Measurements from ENCODE around the gene SMAD7.
"Not testable (repeated sequence)": the region's sequence is repeated elsewhere in the genome, so short reads cannot be mapped to it uniquely, and the experiment has no call there.

Gene SMAD7

DNA sequence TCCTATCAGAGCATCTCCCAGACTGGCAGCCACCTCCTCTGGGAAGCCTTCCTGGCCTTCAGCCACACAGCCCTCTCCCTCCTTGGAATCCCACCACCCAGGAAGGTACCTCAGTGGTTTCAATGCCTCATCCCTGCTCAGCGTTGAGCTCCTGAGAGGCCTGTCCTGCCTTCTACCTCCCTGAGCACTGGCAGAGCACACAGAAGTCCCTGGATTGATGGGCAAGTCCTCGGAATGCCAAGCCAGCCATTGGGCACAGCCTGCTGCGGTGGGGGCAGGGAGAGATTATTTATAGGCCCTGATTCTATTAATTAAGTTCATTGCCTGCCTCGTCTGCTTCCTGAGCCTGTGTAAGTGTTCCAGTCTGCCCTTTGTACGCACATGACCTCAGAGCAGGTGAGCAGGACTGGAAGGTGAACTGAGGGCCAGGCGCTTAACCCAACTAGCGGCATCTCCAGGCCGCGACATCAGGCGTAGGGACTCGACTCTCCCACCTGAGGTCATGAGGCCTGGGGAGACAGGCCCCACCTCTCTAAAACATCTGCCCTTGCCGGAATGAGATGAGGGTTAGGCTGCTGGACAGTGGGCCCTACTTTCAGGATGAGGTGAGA, 63.4 kb downstream of the SMAD7 start:
- in situ Hi-C loops (cut with HindIII; ENCODE audit: low sequenced_read_pairs), result no loop called here

DNA sequence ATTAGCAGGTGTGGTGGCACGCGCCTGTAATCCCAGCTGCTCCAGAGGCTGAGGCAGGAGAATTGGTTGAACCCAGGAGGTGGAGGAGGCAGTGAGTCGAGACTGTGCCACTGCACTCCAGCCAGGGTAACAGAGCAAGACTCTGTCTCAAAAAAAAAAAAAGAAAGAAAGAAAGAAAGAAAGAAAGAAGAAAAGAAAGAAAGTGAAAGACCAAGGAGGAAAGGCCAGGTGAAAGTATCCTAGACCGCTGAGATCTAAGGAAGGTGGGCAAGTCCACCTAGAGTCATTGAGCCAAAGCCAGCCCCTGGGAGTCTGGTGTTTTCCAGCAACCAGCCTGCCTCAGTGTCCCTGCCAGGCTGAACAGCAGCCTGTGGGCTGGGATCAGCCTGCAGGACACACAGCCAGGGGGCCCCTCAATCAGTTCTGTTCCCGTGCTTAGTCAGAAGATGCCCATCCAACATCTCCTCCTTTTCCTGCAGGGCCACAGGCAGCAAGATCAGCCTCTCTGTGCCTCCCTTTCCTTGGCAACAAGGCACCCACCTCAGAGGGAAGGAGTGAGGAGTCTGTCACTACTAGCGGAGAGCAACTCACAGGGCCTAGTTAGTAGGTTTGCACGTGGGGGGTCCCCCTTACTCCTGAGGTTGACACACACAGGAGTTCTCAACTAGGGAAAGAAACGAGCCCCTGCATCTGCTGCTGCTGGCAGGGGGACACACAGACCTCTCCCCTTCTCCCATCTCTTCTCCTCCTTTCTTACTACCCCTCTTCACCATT, 64.1 kb downstream of the SMAD7 start:
- in situ Hi-C loops (cut with HindIII; ENCODE audit: low sequenced_read_pairs), result no loop called here

DNA sequence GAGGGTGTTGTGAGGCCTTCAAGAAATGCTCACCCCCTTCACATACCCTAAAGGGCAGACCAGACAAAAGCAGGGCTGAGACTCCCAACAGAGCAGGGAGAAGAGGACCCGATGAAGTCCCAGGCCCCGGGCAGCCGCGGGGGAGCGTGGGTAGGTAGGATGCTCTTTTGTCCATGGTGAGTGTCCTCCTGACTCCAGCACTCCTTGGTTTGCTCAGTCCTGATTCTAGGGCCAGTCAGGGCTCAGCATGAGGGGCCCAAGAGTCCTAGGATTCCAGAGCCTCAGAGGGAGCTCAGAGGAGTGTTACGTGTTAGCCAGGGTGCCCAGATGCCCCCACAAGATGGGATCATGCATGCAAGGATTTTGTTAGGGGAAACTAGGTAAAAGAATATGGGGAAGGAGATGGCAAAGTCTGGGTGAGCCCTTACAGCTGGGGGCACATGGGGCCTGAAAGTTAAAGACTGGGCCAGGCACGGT, 64.8 kb downstream of the SMAD7 start:
- in situ Hi-C loops (cut with HindIII; ENCODE audit: low sequenced_read_pairs), result no loop called here

DNA sequence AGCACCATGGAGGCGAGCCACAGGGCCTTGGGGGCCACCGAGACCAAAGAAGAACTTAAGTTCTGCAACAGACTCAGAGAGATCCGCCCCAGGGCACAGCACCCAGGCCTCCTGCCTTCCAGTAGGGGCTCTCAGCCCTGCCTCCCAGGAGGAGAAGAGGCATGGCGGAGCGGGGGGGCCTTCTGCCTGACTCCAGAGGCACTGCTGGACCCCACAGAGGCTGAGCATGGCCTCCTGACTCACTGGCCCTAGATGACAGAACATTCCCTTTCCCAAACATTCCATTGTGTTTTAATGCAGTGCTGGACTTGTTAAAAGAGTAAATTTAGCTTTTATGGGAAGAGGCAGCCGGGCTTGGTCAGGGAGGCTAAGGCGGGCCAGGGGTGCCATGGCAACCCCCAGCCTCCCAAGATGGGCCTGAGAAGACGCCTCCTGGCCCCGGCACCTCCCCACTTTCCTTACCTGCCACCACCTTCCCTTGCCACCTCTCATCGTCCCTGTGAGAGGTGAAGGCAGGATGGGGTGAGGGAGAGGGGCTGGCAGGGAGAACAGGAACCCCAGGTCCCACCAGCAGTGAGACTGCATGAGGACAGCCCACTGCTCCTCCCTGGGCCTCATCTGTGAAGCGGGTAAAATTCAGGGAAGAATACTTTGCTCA, 65.4 kb downstream of the SMAD7 start:
- in situ Hi-C loops (cut with HindIII; ENCODE audit: low sequenced_read_pairs), result no loop called here

DNA sequence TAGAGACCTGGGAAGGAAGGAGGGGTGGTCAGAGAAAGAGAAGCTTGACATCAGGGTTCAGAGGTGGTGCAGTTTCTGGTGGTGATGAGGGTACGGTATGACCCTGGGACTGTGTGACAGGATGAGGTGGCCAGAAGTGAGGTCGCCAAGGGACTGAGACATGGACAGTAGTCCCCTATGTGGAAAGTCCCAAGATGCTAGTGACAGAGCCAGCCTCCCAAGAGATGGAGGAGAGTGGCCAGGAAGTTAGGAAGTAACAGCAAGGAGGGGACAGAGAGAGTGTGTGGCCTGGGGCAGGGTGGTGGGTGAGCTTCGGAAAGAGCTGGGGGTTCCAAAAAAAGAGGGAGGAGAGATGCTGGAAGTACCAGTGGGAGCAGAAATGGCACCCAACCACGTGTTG, 66.0 kb downstream of the SMAD7 start:
- in situ Hi-C loops (cut with HindIII; ENCODE audit: low sequenced_read_pairs), result no loop called here

DNA sequence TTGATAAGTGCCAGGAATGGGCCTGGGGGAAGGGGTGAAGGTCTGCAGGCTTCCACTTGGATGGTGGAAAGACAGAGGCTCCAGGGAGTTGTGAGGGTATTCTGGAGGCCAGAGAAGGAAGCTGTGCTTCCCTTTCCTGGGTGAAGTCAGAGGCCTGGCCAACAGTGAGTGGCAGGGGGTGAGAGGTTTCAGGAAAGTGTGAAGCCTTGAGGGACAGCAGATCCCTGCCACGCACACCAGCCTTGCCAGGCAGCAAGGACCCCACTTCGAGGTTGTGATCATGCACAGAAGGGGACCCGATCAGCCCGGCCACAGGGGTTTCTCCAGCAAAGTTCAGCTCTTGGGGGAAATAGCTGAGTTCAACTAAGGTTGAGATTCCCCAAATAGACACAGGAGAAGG, 66.5 kb downstream of the SMAD7 start:
- in situ Hi-C loops (cut with HindIII; ENCODE audit: low sequenced_read_pairs), result no loop called here

DNA sequence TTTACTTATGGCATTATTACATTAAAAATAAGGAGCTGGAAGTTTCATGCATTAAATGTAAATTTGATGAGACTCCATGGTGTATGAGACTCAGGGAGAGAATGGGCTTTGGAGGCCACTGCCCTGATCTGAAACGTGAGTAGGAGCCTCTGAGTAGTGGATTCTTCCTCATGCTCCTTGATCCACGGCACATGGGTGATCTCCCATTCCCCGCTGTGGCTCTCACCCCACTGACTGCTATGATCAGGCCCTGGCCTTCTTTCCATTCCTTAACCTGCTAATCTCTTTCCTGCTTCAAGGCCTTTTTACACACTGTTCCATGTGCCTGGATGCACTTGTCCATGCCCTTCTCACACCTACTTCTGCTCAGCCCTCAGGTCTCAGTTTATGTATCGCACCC, 68.4 kb downstream of the SMAD7 start:
- in situ Hi-C loops (cut with HindIII; ENCODE audit: low sequenced_read_pairs), result no loop called here

DNA sequence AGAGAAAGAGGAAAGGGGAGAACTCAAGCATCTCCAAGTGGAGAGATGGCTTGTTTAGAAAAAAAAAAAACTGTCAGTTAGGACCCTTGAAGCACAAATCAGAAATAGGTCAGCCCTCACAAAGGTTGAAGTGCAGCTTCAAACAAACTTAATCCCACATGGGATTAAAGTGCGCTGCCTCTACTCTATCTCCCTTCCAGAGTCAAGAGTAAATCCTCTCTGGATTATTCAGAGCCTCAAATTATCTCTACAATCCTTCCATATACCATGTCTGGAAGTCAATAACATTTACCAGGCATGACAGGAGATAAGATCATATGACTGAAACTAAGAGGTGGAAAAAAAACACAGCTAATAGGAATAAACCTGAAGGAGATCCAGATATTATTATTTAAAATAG, 69.8 kb downstream of the SMAD7 start:
- in situ Hi-C loops (cut with HindIII; ENCODE audit: low sequenced_read_pairs), result no loop called here

DNA sequence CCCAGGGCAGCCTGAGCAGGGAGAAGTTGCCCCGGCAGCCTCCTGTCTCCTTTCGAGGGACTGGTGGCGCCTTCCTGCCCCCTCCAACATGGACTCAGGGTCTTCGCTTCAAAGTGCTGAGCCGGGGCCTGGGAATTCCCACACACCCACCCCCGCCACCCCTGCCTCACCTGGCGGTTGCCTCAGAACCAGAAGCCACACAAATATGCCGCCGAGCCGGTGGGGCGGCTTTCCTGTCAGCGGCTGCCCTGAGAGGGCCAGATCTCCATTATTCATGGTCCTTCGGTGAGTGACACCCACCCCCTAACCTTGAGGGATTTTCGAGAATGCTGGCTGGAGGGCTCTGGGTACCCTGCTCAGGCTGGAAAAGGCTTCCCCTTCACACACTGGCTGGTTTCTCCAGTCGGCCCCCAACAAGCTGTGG, 71.7 kb downstream of the SMAD7 start:
- in situ Hi-C loops (cut with HindIII; ENCODE audit: low sequenced_read_pairs), result loop anchor here (5.0 kb wide), 1 partner anchor 97 kb away; no protein-coding TSS in a partner anchor

DNA sequence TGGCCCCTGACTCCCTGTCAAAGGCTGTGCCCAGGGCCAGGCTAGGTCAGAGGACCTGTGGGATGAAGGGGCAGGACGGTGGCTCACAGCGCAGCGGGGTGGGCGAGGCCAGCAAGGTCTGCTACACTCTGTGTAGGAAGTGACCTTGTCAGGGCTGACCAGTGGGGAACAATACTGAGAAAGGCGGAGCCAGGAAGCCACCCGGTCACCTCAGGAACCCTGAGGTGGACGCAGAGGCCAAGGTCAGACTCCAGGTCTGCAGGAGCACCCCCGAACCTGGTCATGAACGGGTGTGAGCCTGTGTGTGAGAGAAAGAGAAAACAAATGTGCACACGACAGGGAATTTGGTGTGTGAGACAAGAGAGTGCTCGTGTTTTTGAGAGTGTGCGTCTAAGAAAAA, 72.3 kb downstream of the SMAD7 start:
- in situ Hi-C loops (cut with HindIII; ENCODE audit: low sequenced_read_pairs), result loop anchor here (5.0 kb wide), 1 partner anchor 96 kb away; no protein-coding TSS in a partner anchor

DNA sequence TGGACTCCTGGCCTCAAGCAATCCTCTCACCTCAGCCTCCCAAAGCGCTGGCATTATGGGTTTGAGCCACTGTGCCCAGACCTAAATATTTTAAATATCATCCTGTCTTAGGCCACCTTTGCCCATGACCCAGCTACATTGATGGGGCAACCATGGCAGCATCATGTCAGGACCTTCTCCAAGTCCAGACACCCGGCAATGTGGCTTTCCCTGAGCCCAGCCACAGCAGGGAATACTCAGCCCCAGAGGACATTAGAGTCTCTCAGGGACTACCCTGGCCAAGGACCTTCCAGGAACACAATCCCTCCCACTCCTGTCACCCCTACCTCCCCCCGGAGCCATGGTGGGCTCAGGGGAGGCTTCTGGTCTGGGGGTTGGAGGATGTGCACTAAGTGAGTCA, 72.8 kb downstream of the SMAD7 start:
- in situ Hi-C loops (cut with HindIII; ENCODE audit: low sequenced_read_pairs), result loop anchor here (5.0 kb wide), 1 partner anchor 96 kb away; no protein-coding TSS in a partner anchor

DNA sequence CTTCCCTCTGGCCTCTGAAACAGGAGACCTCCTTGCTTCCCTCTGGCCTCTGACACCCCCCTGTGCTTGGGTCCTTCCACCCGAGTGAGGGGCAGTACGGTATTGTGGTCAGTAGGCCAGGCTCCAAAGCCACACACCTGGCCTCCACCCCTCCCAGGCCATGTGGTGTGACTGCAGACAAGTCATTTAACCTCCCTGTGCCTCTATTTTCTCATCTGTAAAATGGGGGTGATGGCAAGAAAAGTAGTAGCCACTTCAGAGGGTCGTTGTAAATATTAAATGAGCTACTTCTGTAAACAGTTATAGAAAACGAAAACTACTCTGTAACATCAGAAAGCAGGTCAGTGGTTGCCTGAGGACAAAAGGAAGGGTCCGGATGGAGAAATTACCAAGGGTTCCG, 74.2 kb downstream of the SMAD7 start:
- in situ Hi-C loops (cut with HindIII; ENCODE audit: low sequenced_read_pairs), result loop anchor here (5.0 kb wide), 1 partner anchor 94 kb away; no protein-coding TSS in a partner anchor

DNA sequence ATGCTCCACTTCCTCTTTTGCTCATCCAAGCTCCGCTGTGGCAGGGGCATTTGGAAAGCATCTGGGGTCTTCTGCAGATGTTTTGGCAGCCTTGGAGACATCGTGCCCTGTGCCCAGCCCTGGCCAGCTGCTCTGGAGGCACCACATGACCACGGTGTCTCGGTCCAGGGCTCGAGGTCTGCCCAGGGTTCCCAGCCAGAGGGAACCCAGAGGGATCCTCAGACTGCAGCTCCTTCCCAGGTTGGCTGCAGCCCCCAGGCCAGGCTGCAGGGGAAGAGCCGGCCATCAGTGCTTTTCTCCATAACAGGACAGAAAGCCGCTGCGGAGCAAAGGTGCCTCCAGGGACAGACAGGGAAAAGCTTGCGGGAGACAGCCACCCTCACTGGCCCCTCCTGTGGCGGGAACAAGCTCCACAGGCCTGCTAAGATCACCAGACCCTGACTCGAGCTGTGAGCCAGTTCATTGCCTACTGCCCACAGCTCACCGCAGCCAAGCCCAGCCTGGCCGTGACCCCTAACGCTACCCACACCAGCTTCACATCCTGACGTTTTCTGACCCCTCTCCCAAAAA, 74.7 kb downstream of the SMAD7 start:
- in situ Hi-C loops (cut with HindIII; ENCODE audit: low sequenced_read_pairs), result loop anchor here (5.0 kb wide), 1 partner anchor 94 kb away; no protein-coding TSS in a partner anchor

DNA sequence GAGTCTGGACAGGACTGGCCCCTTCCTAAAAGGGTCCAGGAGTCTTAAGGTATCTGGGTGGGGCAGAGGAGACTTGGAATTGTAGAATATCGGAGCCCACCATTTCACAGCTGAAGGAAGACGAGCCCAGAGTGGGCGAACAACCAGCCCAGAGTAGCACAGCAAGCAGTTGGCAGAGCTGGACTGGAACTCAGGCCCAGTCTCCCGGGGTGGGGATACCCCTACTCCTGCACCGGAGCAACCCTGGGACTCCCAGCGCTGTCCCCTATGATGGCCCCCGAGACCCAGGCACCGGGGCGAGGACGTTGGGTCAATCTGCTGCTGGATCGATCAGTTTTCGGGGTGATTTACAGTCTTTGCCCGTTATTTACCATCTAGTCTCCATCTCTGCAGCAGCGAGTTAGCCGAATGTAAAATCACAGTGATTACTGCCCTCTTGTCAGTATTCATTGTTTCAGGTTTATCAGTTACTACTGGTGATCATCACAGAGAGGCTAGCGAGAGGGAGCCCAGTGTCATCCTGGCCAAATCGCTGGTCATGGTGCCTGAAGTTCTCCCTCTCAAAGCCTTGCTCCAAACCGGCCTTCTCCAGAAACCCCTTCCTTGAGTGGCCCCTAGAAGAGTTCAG, 75.3 kb downstream of the SMAD7 start:
- in situ Hi-C loops (cut with HindIII; ENCODE audit: low sequenced_read_pairs), result loop anchor here (5.0 kb wide), 1 partner anchor 93 kb away; no protein-coding TSS in a partner anchor

DNA sequence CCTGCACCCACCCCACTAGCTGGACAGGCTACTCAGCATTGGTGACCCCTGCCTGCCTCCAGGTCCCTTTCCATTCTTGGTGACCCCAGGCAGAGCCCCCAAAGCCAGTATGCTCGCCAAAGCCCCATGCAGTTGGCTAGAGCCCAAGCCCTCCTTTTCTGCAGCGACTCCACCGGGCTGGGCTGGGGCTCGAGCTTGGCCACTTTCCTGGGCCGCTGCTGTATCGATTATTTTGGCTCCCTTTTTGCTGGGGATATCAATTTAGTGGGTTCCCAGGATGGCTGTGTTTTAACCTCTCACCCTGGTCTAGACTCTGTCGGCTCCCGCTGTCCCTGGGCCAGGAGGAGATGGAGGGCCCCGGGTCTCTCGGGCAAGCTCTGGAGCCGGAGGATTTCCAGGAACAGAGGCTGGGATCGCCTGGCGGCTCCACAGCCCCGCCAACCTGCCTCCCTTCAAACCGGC, 76.0 kb downstream of the SMAD7 start:
- in situ Hi-C loops (cut with HindIII; ENCODE audit: low sequenced_read_pairs), result loop anchor here (5.0 kb wide), 1 partner anchor 92 kb away; no protein-coding TSS in a partner anchor

DNA sequence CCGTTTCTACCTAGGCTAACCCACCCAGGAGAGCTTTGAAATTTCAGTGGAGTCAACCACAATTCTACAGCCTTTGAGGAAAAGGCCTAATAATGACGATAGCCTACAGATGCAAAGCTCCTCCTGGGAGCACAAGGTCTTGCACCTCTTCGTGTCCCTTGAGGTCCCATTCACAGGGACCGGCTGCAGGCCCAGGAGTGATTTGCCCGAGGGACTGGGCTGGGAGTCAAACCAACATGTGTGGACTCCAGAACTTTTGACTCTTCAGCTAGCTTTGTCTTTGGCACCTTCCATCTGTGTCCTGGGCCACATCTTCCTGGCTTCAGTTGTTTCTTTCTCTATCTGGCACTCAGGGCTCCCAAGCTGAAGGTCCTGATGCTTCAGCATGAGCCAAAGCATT, 76.5 kb downstream of the SMAD7 start:
- in situ Hi-C loops (cut with HindIII; ENCODE audit: low sequenced_read_pairs), result no loop called here

DNA sequence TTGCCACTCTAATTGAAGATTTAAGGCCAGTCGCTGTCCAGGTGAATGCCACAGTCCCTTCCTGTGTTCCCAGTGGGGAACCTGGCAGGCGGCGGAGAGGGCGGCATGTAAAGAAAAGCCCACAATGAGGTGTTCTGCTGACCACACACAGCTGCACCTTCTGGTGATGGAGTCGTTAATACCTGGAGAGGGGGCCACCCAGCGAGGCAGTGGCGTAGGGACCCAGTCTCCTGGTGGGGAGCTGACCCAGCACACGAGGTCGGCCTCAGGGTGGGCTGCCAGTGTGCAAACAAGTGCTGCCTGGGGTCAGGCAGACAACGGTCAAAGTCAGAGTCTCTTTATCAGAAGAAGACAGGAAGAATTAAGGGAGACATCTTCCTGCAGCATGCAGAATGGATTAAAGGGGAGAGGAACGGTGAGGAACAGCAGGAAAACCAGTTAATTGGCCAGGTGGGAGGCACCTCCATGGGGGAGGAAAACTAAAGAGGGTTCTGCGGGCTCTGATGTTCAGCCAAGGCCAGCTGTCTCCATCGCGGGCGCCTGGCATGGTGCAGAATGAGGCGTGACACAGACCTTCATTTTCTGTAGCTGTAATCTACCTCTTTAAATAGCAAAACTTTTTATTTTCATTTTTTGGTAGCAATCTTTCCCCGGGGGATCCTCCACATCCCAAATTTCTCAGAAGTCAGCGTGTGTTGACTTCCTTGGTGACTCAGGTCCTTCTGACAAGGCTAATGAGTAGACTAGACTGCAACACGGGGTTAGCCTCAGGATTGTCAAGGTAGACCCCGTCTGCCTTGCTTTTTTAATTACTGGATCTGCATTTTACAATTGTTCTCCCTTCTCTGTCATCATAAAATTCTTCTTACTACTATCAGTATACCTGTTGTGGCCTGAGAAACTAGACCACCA, 78.3 kb downstream of the SMAD7 start:
- in situ Hi-C loops (cut with HindIII; ENCODE audit: low sequenced_read_pairs), result no loop called here

DNA sequence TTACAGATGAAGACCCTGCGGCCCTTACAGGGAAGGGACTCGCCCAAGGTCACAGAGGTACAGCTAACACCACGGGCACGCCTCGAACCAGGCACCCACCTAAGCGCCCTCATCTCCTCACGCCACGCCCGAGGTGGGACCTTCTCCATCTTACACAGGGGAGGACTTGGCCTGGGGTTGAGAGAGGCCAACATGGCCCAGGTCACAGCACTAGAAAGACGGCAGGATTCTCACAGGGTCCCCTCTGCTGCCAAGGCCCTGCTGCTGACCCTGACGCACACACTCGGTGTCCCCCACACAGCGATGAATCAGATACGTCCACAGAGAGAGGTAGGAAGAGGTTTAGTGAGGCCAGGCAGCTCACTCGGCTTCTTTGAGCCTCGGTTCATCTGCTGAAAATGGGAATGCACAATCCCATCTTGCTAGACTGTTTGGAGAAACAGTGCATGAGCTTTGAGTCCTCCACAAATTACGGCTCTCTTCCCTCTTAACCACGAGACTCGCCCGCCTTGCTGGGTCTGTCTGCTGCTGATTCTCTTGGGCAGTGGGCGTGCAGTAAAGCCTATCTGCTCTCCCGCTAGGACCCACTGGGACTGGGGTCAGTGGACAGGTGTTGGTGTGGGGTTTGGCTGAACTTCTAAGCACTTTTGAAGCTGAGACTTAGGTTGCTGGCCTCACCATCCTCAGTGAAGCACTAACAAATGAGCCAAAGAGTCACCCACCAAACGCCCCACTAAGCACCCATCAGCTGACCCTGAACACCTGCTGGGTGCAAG, 79.2 kb downstream of the SMAD7 start:
- in situ Hi-C loops (cut with HindIII; ENCODE audit: low sequenced_read_pairs), result no loop called here

DNA sequence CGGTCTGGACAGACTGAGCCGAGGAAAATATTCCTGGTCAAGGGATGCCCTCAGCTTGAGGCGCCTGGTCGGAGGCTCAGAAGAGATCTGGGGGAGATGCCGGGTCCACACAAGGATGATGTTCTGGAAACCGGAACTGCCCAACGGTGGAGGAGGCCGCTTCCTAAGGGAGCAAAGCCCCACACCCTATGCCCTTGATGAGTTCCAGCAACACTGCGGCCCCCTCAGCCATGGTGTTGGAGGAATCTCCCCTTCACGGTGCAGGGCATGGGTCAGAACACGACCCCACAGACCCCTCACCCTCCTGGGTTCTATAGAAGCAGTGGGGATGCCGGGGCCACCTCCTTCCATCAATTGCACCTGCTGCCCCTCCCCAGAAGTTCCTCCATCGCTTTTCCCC, 79.8 kb downstream of the SMAD7 start:
- in situ Hi-C loops (cut with HindIII; ENCODE audit: low sequenced_read_pairs), result not testable (repeated sequence)

All from endothelial cell of hepatic sinusoid (primary cell).